Measurements from ENCODE around the gene RAB3GAP2.

The RAB3GAP2 gene

DNA sequence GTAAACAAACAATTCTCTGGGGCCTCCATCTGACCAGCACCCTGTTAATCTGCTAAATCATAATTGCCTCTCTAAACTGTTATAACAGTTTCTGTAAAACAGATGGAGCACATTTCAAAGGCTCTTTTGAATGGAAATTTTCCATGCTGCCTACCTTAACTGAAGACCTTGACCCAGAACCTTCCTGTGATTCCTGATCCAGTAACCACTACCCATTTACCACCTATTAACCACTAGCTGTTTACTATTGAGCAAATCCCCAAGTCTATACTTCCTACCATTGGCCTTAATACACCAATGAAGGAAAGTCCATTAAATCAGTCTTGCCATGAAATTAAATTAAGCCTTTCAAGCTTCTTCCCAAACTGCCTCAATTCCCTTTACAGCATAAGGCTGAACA is 46.3 kb downstream of the RAB3GAP2 start:
- H3K79me2 ChIP-seq (ENCODE audit: insufficient read depth, low read length) = peaks cover 13% of the 10 kb centered on the region
- H4K20me1 ChIP-seq (ENCODE audit: insufficient read depth, low read length, poor library complexity, severe bottlenecking) = peaks cover 10% of the 10 kb centered on the region
- H3F3A ChIP-seq (ENCODE audit: low read depth) = no peaks in the 10 kb centered on the region
- no peak overlapping the region for H3K4me3 ChIP-seq (ENCODE audit: low read length, poor library complexity, severe bottlenecking)
- H3K36me3 ChIP-seq (ENCODE audit: insufficient read depth, low read length) = peaks cover 4% of the 10 kb centered on the region
- no peak for TF ChIP-seq EZH2phosphoT487 (IDR thresholded peaks at IDR 0.05; ENCODE audit: borderline replicate concordance)
- TF ChIP-seq, protein P1, sequence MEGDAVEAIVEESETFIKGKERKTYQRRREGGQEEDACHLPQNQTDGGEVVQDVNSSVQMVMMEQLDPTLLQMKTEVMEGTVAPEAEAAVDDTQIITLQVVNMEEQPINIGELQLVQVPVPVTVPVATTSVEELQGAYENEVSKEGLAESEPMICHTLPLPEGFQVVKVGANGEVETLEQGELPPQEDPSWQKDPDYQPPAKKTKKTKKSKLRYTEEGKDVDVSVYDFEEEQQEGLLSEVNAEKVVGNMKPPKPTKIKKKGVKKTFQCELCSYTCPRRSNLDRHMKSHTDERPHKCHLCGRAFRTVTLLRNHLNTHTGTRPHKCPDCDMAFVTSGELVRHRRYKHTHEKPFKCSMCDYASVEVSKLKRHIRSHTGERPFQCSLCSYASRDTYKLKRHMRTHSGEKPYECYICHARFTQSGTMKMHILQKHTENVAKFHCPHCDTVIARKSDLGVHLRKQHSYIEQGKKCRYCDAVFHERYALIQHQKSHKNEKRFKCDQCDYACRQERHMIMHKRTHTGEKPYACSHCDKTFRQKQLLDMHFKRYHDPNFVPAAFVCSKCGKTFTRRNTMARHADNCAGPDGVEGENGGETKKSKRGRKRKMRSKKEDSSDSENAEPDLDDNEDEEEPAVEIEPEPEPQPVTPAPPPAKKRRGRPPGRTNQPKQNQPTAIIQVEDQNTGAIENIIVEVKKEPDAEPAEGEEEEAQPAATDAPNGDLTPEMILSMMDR (conservative IDR thresholded peaks at IDR 0.05; ENCODE audit: low read length) = no peak
- H3K9me2 ChIP-seq (replicated peaks; ENCODE audit: low read depth, low read length) = no peaks in the 10 kb centered on the region
- no peaks in the 10 kb centered on the region for H3K9me3 ChIP-seq (ENCODE audit: insufficient read depth, low read depth, low read length)
- no peak overlapping the region for H2AFZ ChIP-seq (ENCODE audit: low read length)
- H3K4me2 ChIP-seq (ENCODE audit: low read depth, low read length, poor library complexity, severe bottlenecking) = no peak overlapping the region
- no peaks in the 10 kb centered on the region for H3K27me3 ChIP-seq (ENCODE audit: insufficient read depth, low read length, poor library complexity, severe bottlenecking)
- H3K9ac ChIP-seq (ENCODE audit: low read depth, low read length, poor library complexity, severe bottlenecking) = no peak overlapping the region
- H3K4me1 ChIP-seq (ENCODE audit: insufficient read depth, low read length, poor library complexity, severe bottlenecking) = no peaks in the 10 kb centered on the region

DNA sequence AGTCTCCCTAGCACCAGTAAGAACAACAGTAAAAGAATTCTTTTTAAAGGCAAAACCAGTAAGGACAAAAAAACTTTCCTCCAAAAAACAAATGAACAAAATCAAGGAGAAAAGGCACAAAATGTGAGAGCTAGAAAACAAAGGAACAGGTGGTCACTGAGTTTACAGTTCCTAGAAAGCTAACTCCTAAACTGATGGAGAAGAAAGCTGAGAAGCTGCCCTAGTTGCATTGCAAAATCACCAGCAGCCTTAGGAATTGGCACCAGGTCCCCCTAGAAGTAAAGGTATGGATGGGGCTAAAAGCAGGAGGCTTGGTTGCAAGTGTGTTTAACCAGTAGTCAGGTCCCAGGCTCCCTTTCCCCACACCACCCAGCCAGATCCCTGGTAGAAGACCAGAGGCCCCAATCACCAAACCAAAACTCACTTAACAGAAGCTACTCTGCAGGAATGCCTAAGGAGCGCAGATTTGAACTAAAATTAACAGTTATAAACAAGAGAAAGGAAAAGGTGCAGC is 47.6 kb downstream of the RAB3GAP2 start:
- H3K9ac ChIP-seq (ENCODE audit: low read depth, low read length, poor library complexity, severe bottlenecking) = no peak overlapping the region
- H3K9me3 ChIP-seq (ENCODE audit: insufficient read depth, low read depth, low read length) = no peaks in the 10 kb centered on the region
- H2AFZ ChIP-seq (ENCODE audit: low read length) = no peak overlapping the region
- H3K27me3 ChIP-seq (ENCODE audit: insufficient read depth, low read length, poor library complexity, severe bottlenecking) = no peaks in the 10 kb centered on the region
- no peaks in the 10 kb centered on the region for H3K4me1 ChIP-seq (ENCODE audit: insufficient read depth, low read length, poor library complexity, severe bottlenecking)
- peaks cover 4% of the 10 kb centered on the region for H3K36me3 ChIP-seq (ENCODE audit: insufficient read depth, low read length)
- peaks cover 17% of the 10 kb centered on the region for H3K79me2 ChIP-seq (ENCODE audit: insufficient read depth, low read length)
- H3K4me3 ChIP-seq (ENCODE audit: low read length, poor library complexity, severe bottlenecking) = no peak overlapping the region
- H4K20me1 ChIP-seq (ENCODE audit: insufficient read depth, low read length, poor library complexity, severe bottlenecking) = peaks cover 10% of the 10 kb centered on the region
- no peak overlapping the region for H3K4me2 ChIP-seq (ENCODE audit: low read depth, low read length, poor library complexity, severe bottlenecking)
- no peaks in the 10 kb centered on the region for H3K9me2 ChIP-seq (replicated peaks; ENCODE audit: low read depth, low read length)
- H3F3A ChIP-seq (ENCODE audit: low read depth) = no peaks in the 10 kb centered on the region
- TF ChIP-seq, protein P1 (conservative IDR thresholded peaks at IDR 0.05; ENCODE audit: low read length) = no peak
- no peak for TF ChIP-seq EZH2phosphoT487 (IDR thresholded peaks at IDR 0.05; ENCODE audit: borderline replicate concordance)

DNA sequence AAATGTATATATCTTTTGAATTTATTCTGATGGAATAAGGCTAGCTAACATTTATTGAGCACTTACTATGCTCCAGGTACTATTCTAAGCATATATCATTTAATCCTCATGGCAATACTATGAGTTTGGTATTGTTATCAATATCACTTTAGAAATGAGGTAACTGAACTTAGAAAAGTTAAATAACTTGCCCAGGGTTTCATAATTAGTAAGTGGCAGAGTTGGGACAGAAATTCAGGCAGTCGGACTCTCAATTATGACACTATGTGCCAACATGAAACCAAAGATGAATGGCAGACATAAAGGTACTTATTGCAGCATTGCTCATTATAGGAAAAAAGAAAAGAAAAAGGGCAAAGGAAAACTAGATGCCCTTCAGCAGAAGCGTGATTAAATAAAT is 48.2 kb downstream of the RAB3GAP2 start:
- Histone ChIP-seq H3K9me3 (ENCODE audit: insufficient read depth, low read depth, low read length) (no peaks in the 10 kb centered on the region), H3K36me3 (ENCODE audit: insufficient read depth, low read length) (peaks cover 4% of the 10 kb centered on the region), H3K9me2 (replicated peaks; ENCODE audit: low read depth, low read length) (no peaks in the 10 kb centered on the region), H3K4me3 (ENCODE audit: low read length, poor library complexity, severe bottlenecking) (no peak overlapping the region), H3K27me3 (ENCODE audit: insufficient read depth, low read length, poor library complexity, severe bottlenecking) (no peaks in the 10 kb centered on the region), H4K20me1 (ENCODE audit: insufficient read depth, low read length, poor library complexity, severe bottlenecking) (peaks cover 10% of the 10 kb centered on the region), H2AFZ (ENCODE audit: low read length) (no peak overlapping the region), H3K4me2 (ENCODE audit: low read depth, low read length, poor library complexity, severe bottlenecking) (no peak overlapping the region), H3K9ac (ENCODE audit: low read depth, low read length, poor library complexity, severe bottlenecking) (no peak overlapping the region), H3F3A (ENCODE audit: low read depth) (no peaks in the 10 kb centered on the region), H3K79me2 (ENCODE audit: insufficient read depth, low read length) (peaks cover 17% of the 10 kb centered on the region), H3K4me1 (ENCODE audit: insufficient read depth, low read length, poor library complexity, severe bottlenecking) (no peaks in the 10 kb centered on the region)
- TF ChIP-seq, protein P1 (conservative IDR thresholded peaks at IDR 0.05; ENCODE audit: low read length) = no peak
- no peak for TF ChIP-seq EZH2phosphoT487 (IDR thresholded peaks at IDR 0.05; ENCODE audit: borderline replicate concordance)
